ENCODE data around the gene ABI3BP. TPM values are rescaled to one million over a fixed set of nuclear protein-coding genes. Genes with fewer than 3 reads are reported as not detected.

Gene ABI3BP
- total and polyA plus RNA-seq, 2 experiments from 2014 or later = 0.42 to 0.57 TPM

- TF ChIP-seq, protein P1, sequence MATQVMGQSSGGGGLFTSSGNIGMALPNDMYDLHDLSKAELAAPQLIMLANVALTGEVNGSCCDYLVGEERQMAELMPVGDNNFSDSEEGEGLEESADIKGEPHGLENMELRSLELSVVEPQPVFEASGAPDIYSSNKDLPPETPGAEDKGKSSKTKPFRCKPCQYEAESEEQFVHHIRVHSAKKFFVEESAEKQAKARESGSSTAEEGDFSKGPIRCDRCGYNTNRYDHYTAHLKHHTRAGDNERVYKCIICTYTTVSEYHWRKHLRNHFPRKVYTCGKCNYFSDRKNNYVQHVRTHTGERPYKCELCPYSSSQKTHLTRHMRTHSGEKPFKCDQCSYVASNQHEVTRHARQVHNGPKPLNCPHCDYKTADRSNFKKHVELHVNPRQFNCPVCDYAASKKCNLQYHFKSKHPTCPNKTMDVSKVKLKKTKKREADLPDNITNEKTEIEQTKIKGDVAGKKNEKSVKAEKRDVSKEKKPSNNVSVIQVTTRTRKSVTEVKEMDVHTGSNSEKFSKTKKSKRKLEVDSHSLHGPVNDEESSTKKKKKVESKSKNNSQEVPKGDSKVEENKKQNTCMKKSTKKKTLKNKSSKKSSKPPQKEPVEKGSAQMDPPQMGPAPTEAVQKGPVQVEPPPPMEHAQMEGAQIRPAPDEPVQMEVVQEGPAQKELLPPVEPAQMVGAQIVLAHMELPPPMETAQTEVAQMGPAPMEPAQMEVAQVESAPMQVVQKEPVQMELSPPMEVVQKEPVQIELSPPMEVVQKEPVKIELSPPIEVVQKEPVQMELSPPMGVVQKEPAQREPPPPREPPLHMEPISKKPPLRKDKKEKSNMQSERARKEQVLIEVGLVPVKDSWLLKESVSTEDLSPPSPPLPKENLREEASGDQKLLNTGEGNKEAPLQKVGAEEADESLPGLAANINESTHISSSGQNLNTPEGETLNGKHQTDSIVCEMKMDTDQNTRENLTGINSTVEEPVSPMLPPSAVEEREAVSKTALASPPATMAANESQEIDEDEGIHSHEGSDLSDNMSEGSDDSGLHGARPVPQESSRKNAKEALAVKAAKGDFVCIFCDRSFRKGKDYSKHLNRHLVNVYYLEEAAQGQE (IDR thresholded peaks at IDR 0.05; ENCODE audit: unreplicated experiment) = no peak
- TF ChIP-seq NANOG (IDR thresholded peaks at IDR 0.05; ENCODE audit: borderline replicate concordance) (no peak), JUNB (IDR thresholded peaks at IDR 0.05; ENCODE audit: unreplicated experiment) (no peak), STAT1 (IDR thresholded peaks at IDR 0.05; ENCODE audit: unreplicated experiment) (no peak)
These were observed 249.7 kb downstream of the ABI3BP start (continued) for GRCh38 chr3:100743535-100743934.

DNA sequence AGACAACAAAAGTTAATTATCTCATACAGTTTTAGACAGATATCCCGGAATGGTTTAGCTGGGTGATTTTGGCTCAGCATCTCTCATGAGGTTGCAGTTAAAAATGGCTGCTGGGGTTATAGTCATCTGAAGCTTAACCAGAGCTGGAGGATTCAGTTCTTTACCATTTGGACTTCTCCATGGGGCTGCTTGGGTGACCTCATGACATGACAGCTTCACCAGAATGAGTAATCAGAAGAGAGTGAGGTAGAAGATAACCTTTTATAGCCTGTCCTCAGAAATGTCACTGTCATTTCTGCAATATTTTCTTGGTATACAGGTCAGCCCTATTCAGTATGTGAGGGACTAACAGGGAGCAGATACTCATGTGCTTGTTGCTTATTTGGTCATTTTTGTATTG lies 253.0 kb downstream of the ABI3BP start:
- TF ChIP-seq POLR2AphosphoS5 (IDR thresholded peaks at IDR 0.05; ENCODE audit: low read depth) (no peak), CTCF (conservative IDR thresholded peaks at IDR 0.05; ENCODE audit: low read depth in 2 of 2) (no peak), EZH2phosphoT487 (IDR thresholded peaks at IDR 0.05; ENCODE audit: unreplicated experiment) (no peak), ZNF114 (CRISPR knock-in tag; IDR thresholded peaks at IDR 0.05) (no peak), STAT1 (IDR thresholded peaks at IDR 0.05; ENCODE audit: unreplicated experiment) (no peak), CREB1 (CRISPR knock-in tag; IDR thresholded peaks at IDR 0.05; ENCODE audit: low read depth) (no peak), ETS1 (IDR thresholded peaks at IDR 0.05) (no peak), ZNF331 (CRISPR knock-in tag; IDR thresholded peaks at IDR 0.05; ENCODE audit: low read depth) (no peak), NANOG (IDR thresholded peaks at IDR 0.05; ENCODE audit: borderline replicate concordance) (no peak)
- TF ChIP-seq, protein P1 (IDR thresholded peaks at IDR 0.05; ENCODE audit: unreplicated experiment) = no peak
- peaks cover 21% of the 10 kb centered on the region for H3K4me1 ChIP-seq (ENCODE audit: insufficient read depth)
- H3K27me3 Mint-ChIP-seq (ENCODE audit: insufficient read depth, low read depth, poor library complexity) = no peaks in the 10 kb centered on the region
- ATAC-seq (no peak), DNase-seq (ENCODE audit: low spot score) (no peak)
- H3F3A ChIP-seq (replicated peaks; ENCODE audit: low read depth) = no peaks in the 10 kb centered on the region
- H3K36me3 Mint-ChIP-seq (ENCODE audit: low read depth) = peaks cover 42% of the 10 kb centered on the region
- H3K4me3 Mint-ChIP-seq = no peak overlapping the region
- H3K27ac Mint-ChIP-seq = no peak overlapping the region
- peaks cover 7% of the 10 kb centered on the region; the same call in 1 of the 2 replicates for H3K79me2 ChIP-seq (replicated peaks; ENCODE audit: insufficient read depth)
- H2AFZ ChIP-seq = no peak overlapping the region
- no peaks in the 10 kb centered on the region for H3K9me3 Mint-ChIP-seq
- no peaks in the 10 kb centered on the region; the same call in 1 of the 2 replicates for H4K20me1 ChIP-seq (replicated peaks; ENCODE audit: insufficient read depth)
- no peak overlapping the region for H3K27ac ChIP-seq (ENCODE audit: low read depth)
- H3K4me1 Mint-ChIP-seq = peaks cover 29% of the 10 kb centered on the region
- no peaks in the 10 kb centered on the region for H3K27me3 ChIP-seq (ENCODE audit: insufficient read depth)
- no peaks in the 10 kb centered on the region for H3K9me2 ChIP-seq (ENCODE audit: insufficient read depth)
- no peak overlapping the region for H3K4me3 ChIP-seq
- H3K36me3 ChIP-seq (ENCODE audit: insufficient read depth) = peaks cover 13% of the 10 kb centered on the region; the same call in 1 of the 2 replicates
- no peak overlapping the region for H3K4me2 ChIP-seq

Data from GM23338 (cell line).